ENCODE measurements around the gene KRTAP9-9.
"Not testable (repeated sequence)": the region's sequence is repeated elsewhere in the genome, so short reads cannot be mapped to it uniquely, and the experiment has no call there.

- not testable (repeated sequence) for TF ChIP-seq POLR2A (IDR thresholded peaks at IDR 0.05; ENCODE audit: low read length); GATA1 (IDR thresholded peaks at IDR 0.05; ENCODE audit: low read depth, low read length)
Measured at GRCh38 chr17:41246995-41247787, 8.0 kb upstream of the KRTAP9-9 start.

Data from erythroblast (primary cell).